Activated CD8-positive, alpha-beta memory T cell treated with anti-CD3 and anti-CD28 coated beads for 24 hours (primary cell): ENCODE data around the gene IL11.

ENCODE experiments used
- DNase-seq: peaks from one replicate; pipeline ENCODE4 v3.0.0-alpha.2; 2020

The IL11 gene

GRCh38 chr19:55369653-55370304, 484 bp downstream of the IL11 start:
- peak; percentile 71 for DNase-seq

GRCh38 chr19:55368701-55369563, 1.3 kb downstream of the IL11 start:
- DNase-seq, result peak; percentile 68

DNA sequence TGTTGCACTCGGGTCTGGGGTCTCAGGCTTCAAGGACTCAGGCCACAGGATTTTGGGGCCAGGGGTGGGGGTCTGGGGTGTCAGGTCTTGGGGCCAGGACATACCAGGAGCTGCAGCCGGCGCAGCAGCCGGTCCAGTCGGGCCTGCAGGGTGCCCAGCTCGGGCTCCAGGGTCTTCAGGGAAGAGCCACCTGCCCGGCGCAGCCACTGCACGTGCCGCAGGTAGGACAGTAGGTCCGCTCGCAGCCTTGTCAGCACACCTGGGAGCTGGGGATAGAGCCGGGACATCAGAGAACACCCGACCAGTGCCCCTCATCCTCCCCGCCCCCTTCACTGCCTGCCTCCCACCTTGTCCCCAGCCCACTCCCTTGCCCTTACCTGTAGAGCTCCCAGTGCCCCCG, 2.2 kb downstream of the IL11 start:
- DNase-seq, result no peak

GRCh38 chr19:55366790-55367189, 3.5 kb downstream of the IL11 start:
- DNase-seq, result no peak

GRCh38 chr19:55365964-55366363, 4.3 kb downstream of the IL11 start:
- no peak for DNase-seq

- DNase-seq, result no peak
These were observed 5.0 kb downstream of the IL11 start for GRCh38 chr19:55365245-55365644.

GRCh38 chr19:55362990-55363716, 7.1 kb downstream of the IL11 start, which contains the start of gene GARIN5B:
GARIN5B (minus strand) TSS chr19:55363260; CDS start chr19:55363066, 194 bp downstream.
- DNase-seq, result no peak

- DNase-seq, result no peak
These were observed 7.9 kb downstream of the IL11 start for GRCh38 chr19:55362174-55362989.

DNA sequence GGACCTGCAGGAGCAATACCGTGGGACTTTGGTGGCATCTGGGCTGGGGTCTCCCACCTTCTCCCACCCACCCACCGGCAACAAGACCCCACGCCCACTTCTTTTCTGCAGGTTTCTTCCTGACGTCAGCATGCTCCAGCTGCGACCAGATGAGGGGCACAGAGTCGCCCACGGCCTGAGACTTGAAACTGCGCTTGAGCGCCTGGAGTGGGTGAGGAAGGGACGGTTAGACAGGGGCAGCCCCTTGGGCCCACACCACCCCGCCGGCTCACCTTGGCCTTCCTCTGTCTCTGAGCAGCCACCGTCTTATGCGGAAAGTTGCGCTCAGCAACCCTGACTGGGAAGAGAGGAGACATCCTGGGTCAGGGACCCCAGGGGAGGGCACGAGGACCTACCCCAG, 9.4 kb downstream of the IL11 start:
- no peak for DNase-seq

DNA sequence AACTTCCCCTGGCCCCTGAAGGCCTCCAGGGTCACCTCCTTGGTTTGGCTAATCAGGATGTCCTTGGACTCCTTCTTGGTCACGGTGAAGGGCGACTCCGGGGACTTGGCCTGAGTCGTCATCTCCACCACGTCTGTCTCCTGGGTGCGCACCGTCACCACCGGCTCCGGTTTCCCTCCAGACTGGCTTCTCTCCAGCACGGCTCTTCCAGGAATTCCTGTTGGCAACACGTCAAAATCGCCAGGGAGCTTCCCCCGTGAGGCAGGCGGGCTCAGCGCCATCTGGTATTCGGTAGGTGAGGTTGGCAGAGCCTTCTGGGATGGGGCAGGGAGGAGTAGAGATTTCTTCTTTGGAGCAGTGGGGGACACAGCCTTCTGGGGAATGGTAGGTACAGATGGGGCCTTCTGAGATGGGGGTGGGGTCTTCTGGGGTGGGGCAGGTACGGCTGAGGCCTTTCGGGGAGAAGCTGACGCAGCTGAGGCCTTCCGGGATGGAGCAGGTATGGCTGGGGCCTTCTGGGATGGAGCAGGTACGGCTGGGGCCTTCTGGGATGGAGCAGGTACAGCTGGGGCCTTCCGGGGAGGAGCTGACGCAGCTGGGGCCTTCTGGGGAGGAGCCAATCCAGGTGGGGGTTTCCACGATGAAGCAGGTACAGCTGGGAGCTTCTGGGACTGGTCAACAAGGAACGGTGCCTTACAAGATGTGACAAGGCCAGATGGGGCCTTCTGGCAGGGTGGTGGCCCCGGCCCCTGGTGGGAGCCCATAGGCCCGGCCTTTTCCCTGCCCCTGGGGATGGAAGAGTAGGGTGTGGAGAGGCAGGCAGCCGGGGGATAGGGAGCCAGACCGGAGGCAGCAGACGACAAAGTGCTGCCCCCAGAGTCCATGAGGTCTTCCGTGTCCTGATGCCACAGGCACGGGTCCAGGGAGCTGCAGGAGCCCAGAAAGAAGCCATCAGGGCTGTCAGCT, 11.0 kb downstream of the IL11 start:
- DNase-seq, result no peak

DNA sequence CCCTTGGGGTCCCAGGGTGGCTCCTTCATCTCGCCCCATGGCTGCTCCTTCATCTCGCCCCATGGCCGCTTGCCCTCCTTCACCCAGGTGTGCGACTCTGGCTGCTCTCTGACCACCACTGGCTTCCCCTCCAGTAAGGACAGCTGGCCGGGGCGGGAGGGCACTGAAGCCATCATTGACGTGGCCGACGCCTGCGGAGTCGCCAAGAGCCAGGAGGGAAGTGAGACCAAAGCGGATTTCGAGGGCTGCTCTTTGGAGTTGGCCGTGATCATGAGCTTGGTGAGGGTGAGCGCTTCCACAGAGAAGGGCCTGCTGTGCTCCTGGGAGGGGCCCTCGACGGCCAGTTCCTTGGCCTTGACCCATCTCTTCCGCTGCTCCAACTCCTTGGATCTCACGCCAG, 11.8 kb downstream of the IL11 start:
- DNase-seq, result no peak

DNA sequence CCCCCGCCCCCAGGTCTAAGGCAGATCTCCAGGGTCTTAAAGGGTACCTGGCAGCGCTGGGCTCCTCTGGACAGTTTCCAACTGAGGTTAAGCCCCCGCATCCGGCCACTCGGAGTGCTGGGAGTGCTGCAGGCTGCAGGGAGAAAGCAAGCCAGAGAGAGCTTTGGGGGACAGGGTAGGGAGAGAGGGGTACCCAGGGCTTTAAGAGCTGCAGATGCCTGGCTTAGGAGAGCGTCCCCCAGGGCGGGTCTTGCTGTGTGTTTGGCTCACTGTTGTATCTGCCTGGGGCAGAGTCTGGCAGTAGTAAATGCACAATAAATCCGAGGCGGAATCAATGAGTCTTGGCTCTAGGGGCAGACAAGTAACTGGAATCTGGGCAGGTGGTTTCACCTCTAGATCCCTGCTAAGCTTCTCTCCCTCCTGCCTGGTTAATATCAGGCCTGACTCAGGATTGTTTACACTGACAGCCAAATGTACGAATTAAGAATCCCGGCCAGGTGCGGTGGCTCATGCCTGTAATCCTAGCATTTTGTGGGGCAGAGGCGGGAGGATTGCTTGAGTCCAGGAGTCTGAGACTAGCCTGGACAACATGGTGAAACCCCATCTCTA, 14.9 kb downstream of the IL11 start:
- DNase-seq, result no peak

DNA sequence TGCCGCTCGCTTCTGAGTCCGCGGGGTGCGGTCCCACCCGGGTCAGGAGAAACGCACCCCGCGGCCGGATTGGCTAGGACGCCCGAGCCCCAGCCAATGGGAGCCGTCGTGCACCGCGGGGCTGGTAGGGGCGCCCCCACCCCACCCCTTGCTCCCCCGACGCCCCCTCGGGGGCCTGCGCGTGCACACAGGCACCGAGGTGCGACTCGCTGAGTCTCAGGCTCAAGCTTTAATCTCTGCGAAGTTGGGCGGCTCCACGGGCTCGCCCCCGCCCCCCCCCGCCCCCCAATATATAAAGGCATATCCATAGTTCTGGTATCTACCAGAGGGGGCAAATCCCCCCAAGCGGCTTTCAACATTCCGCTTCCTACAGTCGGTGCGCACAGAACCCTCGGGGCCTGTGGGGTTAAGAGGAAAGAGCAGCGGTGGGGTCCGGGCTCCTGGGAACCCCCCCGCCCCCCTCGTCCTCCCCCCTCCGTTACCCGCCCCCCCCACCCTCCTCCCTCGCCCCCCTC, 15.5 kb downstream of the IL11 start, which contains the start of gene COX6B2:
Gene COX6B2, minus strand, starts transcription at position 22 of the 515 bp plus-strand sequence. CDS start 198 bp downstream, outside the sequence.
- DNase-seq, result no peak

DNA sequence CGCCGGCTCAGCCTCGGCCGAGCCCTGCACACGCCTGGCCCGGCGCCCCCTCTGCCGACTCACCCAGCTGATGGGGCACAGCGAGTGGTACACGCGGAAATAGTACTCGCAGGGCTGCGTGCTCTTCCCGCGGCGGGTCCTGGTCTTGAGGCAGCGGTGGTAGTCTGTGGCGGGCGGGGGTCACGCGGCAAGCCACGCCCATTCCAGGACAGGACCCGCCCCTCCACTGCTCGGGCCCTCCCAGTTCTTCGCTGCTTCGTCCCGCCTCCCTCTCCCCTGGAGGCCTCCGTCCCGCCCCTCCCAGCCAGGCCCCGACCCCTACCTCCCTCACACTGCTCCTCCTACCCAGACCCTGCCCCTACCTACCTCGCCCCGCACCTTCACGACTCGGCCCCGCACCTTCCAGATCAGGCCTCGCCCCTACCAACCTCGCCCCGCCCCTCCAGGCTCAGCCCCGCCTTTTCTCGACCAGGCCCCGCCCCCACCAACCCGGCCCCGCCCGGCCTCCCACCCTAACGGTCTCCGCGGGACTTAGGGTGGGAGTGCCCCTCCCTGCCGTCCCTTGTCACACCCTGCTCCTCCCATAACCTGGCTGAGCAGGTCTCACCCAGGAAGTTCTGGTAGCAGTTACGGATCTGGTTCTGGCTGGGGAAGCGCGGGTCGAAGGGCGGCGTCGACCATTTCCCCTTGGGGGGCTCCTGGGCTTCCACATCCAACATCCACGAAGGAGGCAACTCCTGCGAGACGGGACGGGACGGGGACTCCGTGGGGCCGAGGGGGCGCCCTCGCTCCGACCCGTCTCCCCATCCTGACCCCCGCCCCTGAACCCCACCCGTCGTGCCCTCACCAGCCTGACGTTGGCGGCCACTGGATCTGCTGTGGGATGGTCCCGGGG, 16.2 kb downstream of the IL11 start:
- DNase-seq, result peak; percentile 82

DNA sequence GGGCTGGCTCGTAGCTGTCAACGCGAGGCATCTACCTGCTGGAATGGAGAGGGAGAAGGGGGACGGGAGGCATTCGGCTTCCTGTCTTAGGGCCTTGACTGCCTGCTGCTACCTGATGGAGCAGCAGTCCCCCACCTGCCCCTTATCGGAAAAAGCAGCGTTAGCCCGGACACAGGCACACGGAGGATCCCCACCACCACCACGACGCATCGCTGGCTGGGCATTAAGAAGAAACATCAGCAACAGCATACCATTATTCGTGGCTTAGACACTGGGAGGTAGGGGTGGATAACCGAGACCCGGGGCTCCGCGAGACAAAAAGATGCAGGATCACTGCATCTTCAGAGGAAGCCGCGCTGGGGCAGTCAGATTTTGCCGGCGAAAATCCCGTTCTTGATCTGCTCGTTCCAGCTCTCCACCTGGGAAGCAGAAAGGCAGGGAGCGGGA, 16.9 kb downstream of the IL11 start:
- no peak for DNase-seq

- no peak for DNase-seq
These were observed 17.6 kb downstream of the IL11 start for GRCh38 chr19:55352549-55353145.

- no peak for DNase-seq
These were observed 18.2 kb downstream of the IL11 start for GRCh38 chr19:55352040-55352439.

DNA sequence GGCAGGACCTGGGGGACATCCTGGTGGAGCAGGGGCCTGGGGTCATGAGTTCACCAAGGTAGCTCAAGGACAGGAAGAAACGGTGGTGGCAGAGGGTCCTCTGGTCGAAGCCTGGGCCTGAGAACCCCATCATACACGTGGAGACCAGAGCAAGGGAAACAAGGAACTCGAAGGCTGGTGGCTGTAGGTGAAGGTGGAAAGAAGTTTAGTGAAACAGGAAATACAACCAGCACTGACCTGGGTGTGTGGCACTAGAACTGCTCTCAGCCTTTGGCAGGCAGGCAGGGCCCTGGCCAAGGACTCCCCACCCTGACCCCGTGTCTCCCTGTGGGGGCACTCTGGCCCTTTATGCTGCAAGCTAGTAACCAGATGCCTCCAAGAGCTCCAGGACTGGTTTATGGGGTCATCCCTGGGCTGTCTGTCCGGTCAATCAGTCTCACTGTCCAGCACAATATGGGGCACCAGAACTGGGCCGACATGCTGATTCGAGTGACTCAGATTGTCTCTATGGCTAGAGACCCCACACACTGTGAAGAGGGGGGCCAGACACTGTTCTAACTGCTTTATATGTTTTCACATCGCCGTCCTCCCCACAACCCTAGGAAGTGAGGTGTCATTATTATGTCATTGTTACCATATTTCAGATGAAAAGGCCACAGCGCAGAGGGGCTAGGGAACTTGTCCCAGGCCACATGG, 19.5 kb downstream of the IL11 start:
- DNase-seq, result no peak
